Measurements from ENCODE around the gene PLEKHA5. TPM values are rescaled to one million over a fixed set of nuclear protein-coding genes. Genes with fewer than 3 reads are reported as not detected.

Gene PLEKHA5
- total RNA-seq, 2 donors from 2014 or later = 10.2 to 29.8 TPM

DNA sequence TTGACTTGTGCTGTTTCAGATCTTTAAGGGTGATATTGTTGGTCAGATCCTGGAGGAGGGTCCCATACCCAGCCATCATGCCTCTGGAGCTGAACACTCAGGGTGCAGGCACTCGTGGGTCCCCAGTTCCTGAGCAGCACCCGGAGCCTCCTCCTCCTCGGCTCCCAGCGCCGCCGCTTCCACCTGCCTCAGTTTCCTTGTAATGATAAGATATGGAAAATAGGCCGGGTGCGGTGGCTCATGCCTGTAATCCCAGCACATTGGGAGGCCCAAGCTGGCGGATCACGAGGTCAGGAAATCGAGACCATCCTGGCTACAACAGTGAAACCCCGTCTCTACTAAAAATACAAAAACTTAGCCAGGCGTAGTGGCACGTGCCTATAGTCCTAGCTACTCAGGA is 289.6 kb downstream of the PLEKHA5 start:
- intact Hi-C loops (cut with DNase I) = no loop called here
- Histone ChIP-seq H3K4me3 (no peak overlapping the region), H3K36me3 (replicated peaks in 1 of 2; ENCODE audit: insufficient read depth in 1 of 2, low read depth in 2 of 2) (no peaks in the 10 kb centered on the region), H3K27ac (no peak overlapping the region), H3K4me1 (no peaks in the 10 kb centered on the region), H3K9me3 (no peaks in the 10 kb centered on the region), H3K27me3 (no peaks in the 10 kb centered on the region)
- ATAC-seq (no peak), DNase-seq (no peak)
- WGBS, 2 donors = 84 to 92% methylated on average over 12 to 14 of the region's 14 CpGs
- no peak for TF ChIP-seq POLR2A (IDR thresholded peaks at IDR 0.05)
- TF ChIP-seq CTCF (IDR thresholded peaks at IDR 0.05) = no peak

DNA sequence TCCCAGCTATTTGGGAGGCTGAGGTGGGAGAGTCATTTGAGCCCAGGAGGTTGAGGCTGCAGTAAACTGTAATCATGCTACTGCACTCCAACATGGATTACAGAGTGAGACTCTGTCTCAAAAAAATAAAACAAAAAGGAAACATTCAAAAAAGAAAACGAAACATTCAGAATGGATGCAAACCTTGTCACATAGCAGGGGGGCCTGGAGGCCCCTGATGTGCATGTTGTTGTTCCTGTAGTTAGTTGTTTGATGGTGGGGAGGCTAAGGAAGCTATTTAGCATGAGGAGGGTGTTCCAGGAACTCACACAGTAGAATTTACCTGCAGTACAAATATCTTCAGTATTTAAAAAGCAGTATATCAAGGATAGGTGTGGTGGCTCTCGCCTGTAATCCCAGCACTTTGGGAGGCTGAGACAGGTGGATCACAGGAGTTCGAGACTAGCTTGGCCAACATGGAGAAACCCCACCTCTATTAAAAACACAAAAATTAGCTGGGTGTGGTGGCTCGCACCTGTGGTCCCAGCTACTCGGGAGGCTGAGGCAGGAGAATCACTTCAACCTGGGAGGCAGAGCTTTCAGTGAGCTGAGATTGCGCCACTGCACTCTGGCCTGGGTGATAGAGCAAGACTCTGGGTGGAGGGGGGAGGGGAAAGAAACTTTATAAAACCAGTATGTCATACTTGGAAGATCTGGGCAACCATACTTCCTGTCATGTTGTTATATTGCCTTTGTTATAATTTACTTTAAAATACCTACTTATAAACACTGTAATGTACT is 292.2 kb downstream of the PLEKHA5 start:
- 83 to 91% methylated on average over 6 of the region's 6 CpGs for WGBS, 2 donors
- H3K27me3 ChIP-seq = no peaks in the 10 kb centered on the region
- no peak overlapping the region for H3K4me3 ChIP-seq
- no peak overlapping the region for H3K27ac ChIP-seq
- H3K4me1 ChIP-seq = no peaks in the 10 kb centered on the region
- ATAC-seq (no peak), DNase-seq (no peak)
- intact Hi-C loops (cut with DNase I) = no loop called here
- H3K9me3 ChIP-seq = no peaks in the 10 kb centered on the region
- H3K36me3 ChIP-seq (replicated peaks in 1 of 2; ENCODE audit: insufficient read depth in 1 of 2, low read depth in 2 of 2) = no peaks in the 10 kb centered on the region
- no peak for TF ChIP-seq POLR2A (IDR thresholded peaks at IDR 0.05)
- no peak for TF ChIP-seq CTCF (IDR thresholded peaks at IDR 0.05)

DNA sequence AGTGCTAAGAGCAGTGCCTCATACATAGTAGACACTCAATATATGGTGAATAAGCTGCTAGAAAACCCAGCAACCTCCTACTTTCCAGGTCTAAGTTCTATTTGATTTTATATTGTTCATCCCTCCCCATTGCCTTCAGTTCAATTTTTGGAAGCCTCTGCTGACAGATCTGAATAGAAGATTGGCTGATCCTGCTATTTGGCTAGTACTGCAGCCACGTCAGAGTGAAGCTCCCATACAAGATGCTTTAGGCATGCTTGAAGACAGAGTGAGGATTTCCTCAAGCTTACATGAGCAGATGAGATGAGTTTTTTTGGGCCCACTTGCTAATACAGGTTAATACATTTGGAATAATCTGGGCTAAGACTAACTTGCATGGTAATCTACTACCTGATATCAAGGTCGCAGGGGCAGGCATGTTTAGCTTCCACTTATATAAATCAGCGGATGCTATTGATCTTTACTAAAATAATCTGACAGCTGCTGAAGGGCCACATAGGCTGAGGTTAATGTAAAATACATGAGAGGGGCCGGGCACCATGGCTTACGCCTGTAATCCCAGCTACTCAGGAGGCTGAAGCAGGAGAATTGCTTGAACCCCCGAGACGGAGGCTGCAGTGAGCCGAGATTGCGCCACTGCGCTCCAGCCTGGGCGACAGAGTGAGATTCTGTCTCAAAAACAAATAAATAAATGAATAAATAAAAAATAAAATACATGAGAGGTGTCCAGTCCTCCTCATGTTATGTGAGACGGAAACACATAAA is 293.8 kb downstream of the PLEKHA5 start:
- no peaks in the 10 kb centered on the region for H3K36me3 ChIP-seq (replicated peaks in 1 of 2; ENCODE audit: insufficient read depth in 1 of 2, low read depth in 2 of 2)
- intact Hi-C loops (cut with DNase I) = no loop called here
- no peak overlapping the region for H3K27ac ChIP-seq
- ATAC-seq = no peak
- no peaks in the 10 kb centered on the region for H3K9me3 ChIP-seq
- 82 to 84% methylated on average over 12 of the region's 12 CpGs for WGBS, 2 donors
- no peaks in the 10 kb centered on the region for H3K4me1 ChIP-seq
- no peak for TF ChIP-seq CTCF (IDR thresholded peaks at IDR 0.05)
- no peak for TF ChIP-seq POLR2A (IDR thresholded peaks at IDR 0.05)
- no peak for DNase-seq
- H3K4me3 ChIP-seq = no peak overlapping the region
- no peaks in the 10 kb centered on the region for H3K27me3 ChIP-seq

Small RNAs within 50 kb of the gene (small RNA-seq; reads per million reads assigned to genes)
- not detected for gene AC091805.2
- gene RN7SL67P = not detected

Measured in body of pancreas (tissue), 4 donors.